ENCODE data around the gene CARS1. TPM values are rescaled to one million over a fixed set of nuclear protein-coding genes. Genes with fewer than 3 reads are reported as not detected.

The CARS1 gene
- total and polyA plus RNA-seq, 10 of the 15 experiments (the other 5 are each of a cell fraction or from before 2014, with no cell fraction given) = 7.8 to 60.6 (median 45.7) TPM

- peak overlapping the region; percentile 97 for H3K4me2 ChIP-seq (ENCODE audit: control insufficient read depth, insufficient read depth)
- H3K9ac ChIP-seq (ENCODE audit: control insufficient read depth, insufficient read depth, low read length) = peak overlapping the region; percentile 77
- FAIRE-seq = no peak
- peak; percentile 35 for ATAC-seq
- POLR2A ChIA-PET = interaction anchor here (1.0 kb wide), 1 partner anchor 20 kb away, joined by 4 read pairs; no protein-coding TSS in a partner anchor
- TF ChIP-seq RUNX3 (IDR thresholded peaks at IDR 0.05; ENCODE audit: low read length) (no peak), BCL3 (IDR thresholded peaks at IDR 0.05; ENCODE audit: borderline replicate concordance, insufficient read depth, low read depth, low read length, poor library complexity, severe bottlenecking) (no peak), GATAD2B (conservative IDR thresholded peaks at IDR 0.05; ENCODE audit: low read depth) (0 out of 2 replicates have a peak, but pooled peaks have one; percentile 8), RB1 (IDR thresholded peaks at IDR 0.05; ENCODE audit: borderline replicate concordance) (no peak), CHD2 (IDR thresholded peaks at IDR 0.05; ENCODE audit: borderline replicate concordance, low read depth, low read length) (no peak), SIX5 (IDR thresholded peaks at IDR 0.05; ENCODE audit: low read depth, low read length, severe bottlenecking) (no peak), CBFB (IDR thresholded peaks at IDR 0.05; ENCODE audit: low read depth) (no peak), E4F1 (IDR thresholded peaks at IDR 0.05; ENCODE audit: borderline replicate concordance, partially characterized antibody) (no peak)
- SMC1A ChIA-PET (ENCODE audit: uncharacterized antibody, unreplicated experiment) = no interaction called here
- peak overlapping the region; percentile 84 for H3K27ac ChIP-seq (ENCODE audit: control insufficient read depth, insufficient read depth)
- no TSS peak for BruUV-seq (replicated peaks)
- in situ Hi-C loops (cut with MboI) (no loop called here), intact Hi-C loops (cut with micrococcal nuclease; ENCODE audit: unreplicated experiment) (loop anchor here (5.0 kb wide), 1 partner anchor 64 kb away; the partner anchor contains the start of gene CARS1)
- RAD21 ChIA-PET (ENCODE audit: unreplicated experiment) = interaction anchor here (0.7 to 1.5 kb wide), 2 partner anchors 18 to 21 kb away, joined by 3 to 6 read pairs; no protein-coding TSS in a partner anchor
- peak overlapping the region; percentile 82 for H2AFZ ChIP-seq (ENCODE audit: control insufficient read depth, low read depth, low read length)
- H3K36me3 ChIP-seq (ENCODE audit: control insufficient read depth in 2 of 2, insufficient read depth in 2 of 2, low read length in 1 of 2) = 0 out of 4 replicates have a peak, but pooled peaks cover 0 to 3% of the 10 kb centered on the region in 2 experiments
- no peaks in the 10 kb centered on the region for H3K27me3 ChIP-seq (replicated peaks in 1 of 2; ENCODE audit: control insufficient read depth in 2 of 2, insufficient read depth in 2 of 2, low read length in 1 of 2)
- 19% methylated on average over 7 of the region's 7 CpGs for WGBS (ENCODE audit: insufficient coverage, insufficient replicate concordance, low lambda C conversion rate, missing lambda C conversion rate)
- CTCF ChIA-PET = no interaction called here
- H4K20me1 ChIP-seq (ENCODE audit: control insufficient read depth, insufficient read depth) = peaks cover 3% of the 10 kb centered on the region; the same call in 1 of the 2 replicates
- peaks cover 42% of the 10 kb centered on the region for H3K79me2 ChIP-seq (ENCODE audit: control insufficient read depth, insufficient read depth, low read length)
- peaks cover 2% of the 10 kb centered on the region; the same call in 1 of the 2 replicates for H3K4me1 ChIP-seq (ENCODE audit: control insufficient read depth, insufficient read depth, low read length)
- H3K9me3 ChIP-seq (replicated peaks; ENCODE audit: control insufficient read depth, insufficient read depth, low read length) = no peaks in the 10 kb centered on the region
- DNase-seq (ENCODE audit: low read depth, low spot score) = no peak
- peak overlapping the region; percentile 67 for H3K4me3 ChIP-seq
Observed at GRCh38 chr11:2992997-2993325, 64.3 kb downstream of the CARS1 start.

Measured in GM12878 (cell line).